Hepatocyte (in vitro differentiated cells): ENCODE results near the gene UNC45B.

Source experiments
- CTCF ChIP-seq: fragments of 200-600 bp; sonication (generic); IDR thresholded peaks from 2 replicates; pipeline ENCODE4 v1.5.1; 2016; ENCODE audit warnings: antibody characterized with exemption, mild to moderate bottlenecking; ENCODE audit not compliant: poor library complexity
- EZH2 ChIP-seq: fragments of 200-600 bp; sonication (generic); IDR thresholded peaks from 2 replicates; pipeline ENCODE4 v1.6.1; 2016; ENCODE audit warnings: antibody characterized with exemption, mild to moderate bottlenecking, borderline replicate concordance

GRCh38 chr17:35222452-35222851, 74.8 kb downstream of the UNC45B start:
- TF ChIP-seq CTCF (no peak), EZH2 (no peak)
